Activated B cell treated with CpG ODN at 0.5 μM for 24 hours (primary cell): ENCODE data around the gene SLC9A3. TPM values are rescaled to one million over a fixed set of nuclear protein-coding genes. Genes with fewer than 3 reads are reported as not detected.
A peak's percentile ranks its signal among the peaks of the same experiment; 100 is the strongest.

Experiments
- ATAC-seq: fragments of 200-7000 bp; cut with Tn5 transposase; one replicate; pipeline ENCODE4 v1.10.0; 2021; ENCODE audit warnings: low read depth, mild to moderate bottlenecking, moderate library complexity
- CTCF ChIA-PET: fragments of 350-600 bp; sonication (Branson Sonifier 250); formaldehyde crosslinking; loops from one replicate; lab custom pipeline; 2021; ENCODE audit warnings: antibody characterized with exemption; lab: Charles Lee
- POLR2A ChIA-PET: fragments of 350-600 bp; sonication (Branson Sonifier 250); formaldehyde crosslinking; loops from one replicate; lab custom pipeline; 2021; ENCODE audit warnings: antibody characterized with exemption; lab: Charles Lee
- DNase-seq: peaks from one replicate; pipeline ENCODE4 v3.0.0; 2022
- H3K27ac Mint-ChIP-seq: one replicate; pipeline ENCODE4 v1.8.0; 2020; ENCODE audit warnings: mixed read lengths
- H3K27me3 Mint-ChIP-seq: one replicate; pipeline ENCODE4 v1.8.0; 2021; ENCODE audit warnings: mixed read lengths
- H3K36me3 Mint-ChIP-seq: one replicate; pipeline ENCODE4 v1.8.0; 2021; ENCODE audit warnings: low read depth, mixed read lengths
- H3K4me1 Mint-ChIP-seq: one replicate; pipeline ENCODE4 v1.8.0; 2021; ENCODE audit warnings: mixed read lengths
- H3K4me3 Mint-ChIP-seq: one replicate; pipeline ENCODE4 v1.8.0; 2020; ENCODE audit warnings: mild to moderate bottlenecking, mixed read lengths
- H3K9me3 Mint-ChIP-seq: one replicate; pipeline ENCODE4 v1.8.0; 2020; ENCODE audit warnings: mixed read lengths
- intact Hi-C: fragments of 100-400 bp; cut with micrococcal nuclease; formaldehyde crosslinking; loops from one replicate; pipeline ENCODE4 v1.15.1; 2024
- total RNA-seq: library from RNA; stranded (reverse); gene quantifications from 2 replicates; pipeline ENCODE4 v1.2.3, GENCODE V29; 2022
- TF ChIP-seq, protein P1 (sequence below): fragments of 200-600 bp; IDR thresholded peaks from one replicate; pipeline ENCODE4 v1.8.0; 2022; ENCODE audit warnings: antibody characterized with exemption, mild to moderate bottlenecking

SLC9A3 gene
- total RNA-seq, 1 donor from 2014 or later: 0.20 TPM

DNA sequence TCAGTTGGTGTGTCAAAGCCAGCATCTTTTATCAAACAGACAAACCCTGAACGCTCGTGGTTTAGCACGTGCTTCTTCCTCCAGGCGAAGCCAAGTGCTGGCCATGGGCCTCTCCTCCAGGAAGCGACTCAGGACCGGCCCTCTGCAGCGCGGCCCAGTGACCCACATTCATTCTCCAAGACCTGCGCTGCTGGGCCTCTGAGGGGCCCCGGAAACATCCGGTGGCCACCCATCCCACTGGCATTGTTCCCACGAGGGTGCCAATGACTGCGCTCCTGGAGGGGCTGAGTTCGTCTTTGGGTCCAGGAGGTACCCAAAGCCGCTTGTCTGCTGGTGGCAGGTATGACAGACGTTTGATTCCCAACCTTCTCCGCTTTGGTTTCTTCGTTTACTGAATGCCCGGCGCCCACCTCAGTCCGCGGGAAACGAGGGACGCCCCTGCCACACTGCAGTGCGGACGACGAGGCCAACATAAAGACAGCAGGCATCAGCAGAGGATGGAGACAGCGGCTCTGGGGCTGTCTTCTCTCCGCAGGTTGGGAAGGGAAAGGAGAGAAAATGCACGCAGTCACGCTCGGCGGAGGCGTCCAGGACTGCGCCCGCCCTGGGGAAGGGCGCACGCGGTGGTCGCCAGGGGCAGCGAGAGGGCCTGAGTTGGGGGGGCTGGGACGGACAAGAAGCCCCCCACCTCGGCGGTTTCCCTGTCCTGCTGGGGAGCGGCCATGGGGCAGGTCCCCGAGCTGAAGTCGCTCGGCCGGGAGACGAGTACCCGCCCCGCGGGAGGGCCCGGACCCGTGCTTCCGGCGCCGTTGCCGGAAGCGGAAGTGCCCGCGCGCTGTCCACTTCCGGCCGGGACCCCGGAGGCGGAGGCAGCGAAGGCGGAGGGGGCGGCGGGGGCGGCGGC lies 81.7 kb downstream of the SLC9A3 start, which contains the start of gene EXOC3:
EXOC3 (plus strand) TSS at position 842 of the 904 bp plus-strand sequence. CDS start 3,030 bp downstream, outside the sequence.
- DNase-seq (peak; percentile 81), ATAC-seq (peak; percentile 91)
- Mint-ChIP-seq H3K27ac (peak within 1 kb of the TSS; percentile 90), H3K9me3 (no peaks in the 10 kb centered on the region), H3K4me1 (peaks cover 36% of the 10 kb centered on the region), H3K4me3 (peak within 1 kb of the TSS; percentile 94), H3K36me3 (peaks cover 26% of the 10 kb centered on the region), H3K27me3 (no peaks in the 10 kb centered on the region)
- TF ChIP-seq, protein P1, sequence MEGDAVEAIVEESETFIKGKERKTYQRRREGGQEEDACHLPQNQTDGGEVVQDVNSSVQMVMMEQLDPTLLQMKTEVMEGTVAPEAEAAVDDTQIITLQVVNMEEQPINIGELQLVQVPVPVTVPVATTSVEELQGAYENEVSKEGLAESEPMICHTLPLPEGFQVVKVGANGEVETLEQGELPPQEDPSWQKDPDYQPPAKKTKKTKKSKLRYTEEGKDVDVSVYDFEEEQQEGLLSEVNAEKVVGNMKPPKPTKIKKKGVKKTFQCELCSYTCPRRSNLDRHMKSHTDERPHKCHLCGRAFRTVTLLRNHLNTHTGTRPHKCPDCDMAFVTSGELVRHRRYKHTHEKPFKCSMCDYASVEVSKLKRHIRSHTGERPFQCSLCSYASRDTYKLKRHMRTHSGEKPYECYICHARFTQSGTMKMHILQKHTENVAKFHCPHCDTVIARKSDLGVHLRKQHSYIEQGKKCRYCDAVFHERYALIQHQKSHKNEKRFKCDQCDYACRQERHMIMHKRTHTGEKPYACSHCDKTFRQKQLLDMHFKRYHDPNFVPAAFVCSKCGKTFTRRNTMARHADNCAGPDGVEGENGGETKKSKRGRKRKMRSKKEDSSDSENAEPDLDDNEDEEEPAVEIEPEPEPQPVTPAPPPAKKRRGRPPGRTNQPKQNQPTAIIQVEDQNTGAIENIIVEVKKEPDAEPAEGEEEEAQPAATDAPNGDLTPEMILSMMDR: no peak
- POLR2A ChIA-PET: interaction anchor here (1.0 to 1.4 kb wide), 3 partner anchors 30 to 171 kb away, joined by 3 to 6 read pairs (median 4); partner anchors contain the start of gene PDCD6
- intact Hi-C loops: loop anchor here (1.0 to 5.0 kb wide), 4 partner anchors 18 to 225 kb away; partner anchors contain the start of genes CCDC127, CEP72, PDCD6 and SDHA
- CTCF ChIA-PET: no interaction called here

DNA sequence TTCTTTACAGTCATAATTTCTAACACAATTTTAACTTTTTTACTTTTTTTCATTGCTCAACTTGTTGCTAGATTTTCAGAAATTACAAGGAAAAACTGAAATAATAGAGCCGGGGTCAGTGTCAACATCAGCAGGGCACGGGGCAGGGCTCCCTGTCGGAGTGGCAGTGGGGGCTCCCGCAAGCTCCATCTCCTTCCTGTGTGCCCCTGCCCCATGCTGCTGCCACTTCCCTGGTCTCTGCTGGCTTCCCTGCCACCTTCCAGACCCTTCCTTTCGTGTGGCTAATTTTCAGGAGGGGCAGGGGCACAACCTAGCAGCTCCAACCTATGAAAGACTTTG lies 82.3 kb downstream of the SLC9A3 start:
- DNase-seq: no peak
- H3K27me3 Mint-ChIP-seq: no peaks in the 10 kb centered on the region
- H3K9me3 Mint-ChIP-seq: no peaks in the 10 kb centered on the region
- TF ChIP-seq, protein P1: no peak
- ChIA-PET POLR2A (interaction anchor here (0.6 to 1.4 kb wide), 2 partner anchors 32 to 228 kb away, joined by 3 to 6 read pairs; no protein-coding TSS in a partner anchor), CTCF (no interaction called here)
- peak overlapping the region; percentile 94 for H3K4me3 Mint-ChIP-seq
- ATAC-seq: no peak
- H3K36me3 Mint-ChIP-seq: peaks cover 20% of the 10 kb centered on the region
- intact Hi-C loops: loop anchor here (2.0 to 5.0 kb wide), 3 partner anchors 17 to 225 kb away; partner anchors contain the start of genes CCDC127, CEP72 and SDHA
- peaks cover 36% of the 10 kb centered on the region for H3K4me1 Mint-ChIP-seq
- H3K27ac Mint-ChIP-seq: peak overlapping the region; percentile 59

DNA sequence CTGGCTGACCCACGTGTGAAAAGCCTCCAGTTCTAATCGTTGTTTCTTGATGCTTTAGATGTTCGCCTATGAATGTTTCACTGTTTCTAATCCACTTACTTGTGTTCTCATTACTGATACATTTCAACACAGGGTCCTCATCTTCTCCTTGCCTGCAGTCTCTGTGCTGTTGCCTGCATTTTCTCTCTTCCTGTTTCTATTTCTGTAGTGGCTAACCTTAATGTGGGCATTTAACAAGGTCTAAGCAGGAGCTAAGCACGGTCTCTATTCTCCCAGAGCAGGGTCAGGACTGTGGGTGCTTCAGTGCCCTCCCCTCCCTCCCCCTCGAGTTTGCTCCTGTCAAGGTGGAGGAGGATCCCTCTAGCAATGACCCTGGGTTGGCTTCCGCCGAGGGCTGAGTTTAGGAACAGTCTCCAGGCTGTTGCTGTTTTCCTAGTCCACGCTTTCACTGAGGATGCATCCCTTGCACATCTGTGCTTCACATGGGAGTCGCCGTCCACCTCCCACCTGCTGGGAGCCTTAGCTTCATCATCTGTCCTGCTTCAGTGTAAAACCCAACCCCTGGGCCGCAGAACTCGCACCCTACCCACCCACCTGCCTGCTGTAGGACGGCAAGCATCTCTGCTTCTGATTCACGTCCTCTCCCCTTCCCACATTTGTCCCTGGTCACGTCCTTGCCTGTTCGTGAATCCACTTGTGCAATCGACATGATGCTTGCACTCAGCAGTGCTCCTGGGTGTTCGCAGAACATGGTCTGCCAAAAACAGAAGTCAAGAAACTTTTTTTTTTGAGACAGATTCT lies 83.6 kb downstream of the SLC9A3 start:
- TF ChIP-seq, protein P1: no peak
- H3K4me3 Mint-ChIP-seq: no peak overlapping the region
- H3K9me3 Mint-ChIP-seq: no peaks in the 10 kb centered on the region
- H3K27ac Mint-ChIP-seq: no peak overlapping the region
- ChIA-PET CTCF (no interaction called here), POLR2A (no interaction called here)
- H3K36me3 Mint-ChIP-seq: peaks cover 10% of the 10 kb centered on the region
- intact Hi-C loops: loop anchor here (5.0 kb wide), 1 partner anchor 223 kb away; the partner anchor contains the start of genes CCDC127 and SDHA
- DNase-seq (peak; percentile 6), ATAC-seq (no peak)
- H3K27me3 Mint-ChIP-seq: peaks cover under 1% of the 10 kb centered on the region
- peaks cover 27% of the 10 kb centered on the region for H3K4me1 Mint-ChIP-seq

- DNase-seq (peak; percentile 5), ATAC-seq (no peak)
- ChIA-PET CTCF (no interaction called here), POLR2A (no interaction called here)
- Mint-ChIP-seq H3K27ac (no peak overlapping the region), H3K4me1 (peaks cover 21% of the 10 kb centered on the region), H3K4me3 (no peak overlapping the region), H3K9me3 (no peaks in the 10 kb centered on the region), H3K36me3 (peaks cover 5% of the 10 kb centered on the region), H3K27me3 (peaks cover 2% of the 10 kb centered on the region)
- intact Hi-C loops: loop anchor here (5.0 kb wide), 1 partner anchor 222 kb away; the partner anchor contains the start of genes CCDC127 and SDHA
- TF ChIP-seq, protein P1: no peak
Measured at GRCh38 chr5:439636-440035, 84.6 kb downstream of the SLC9A3 start.
